ENCODE results near the gene VAMP1.
"Not testable (repeated sequence)": the region's sequence is repeated elsewhere in the genome, so short reads cannot be mapped to it uniquely, and the experiment has no call there.

VAMP1 gene

DNA sequence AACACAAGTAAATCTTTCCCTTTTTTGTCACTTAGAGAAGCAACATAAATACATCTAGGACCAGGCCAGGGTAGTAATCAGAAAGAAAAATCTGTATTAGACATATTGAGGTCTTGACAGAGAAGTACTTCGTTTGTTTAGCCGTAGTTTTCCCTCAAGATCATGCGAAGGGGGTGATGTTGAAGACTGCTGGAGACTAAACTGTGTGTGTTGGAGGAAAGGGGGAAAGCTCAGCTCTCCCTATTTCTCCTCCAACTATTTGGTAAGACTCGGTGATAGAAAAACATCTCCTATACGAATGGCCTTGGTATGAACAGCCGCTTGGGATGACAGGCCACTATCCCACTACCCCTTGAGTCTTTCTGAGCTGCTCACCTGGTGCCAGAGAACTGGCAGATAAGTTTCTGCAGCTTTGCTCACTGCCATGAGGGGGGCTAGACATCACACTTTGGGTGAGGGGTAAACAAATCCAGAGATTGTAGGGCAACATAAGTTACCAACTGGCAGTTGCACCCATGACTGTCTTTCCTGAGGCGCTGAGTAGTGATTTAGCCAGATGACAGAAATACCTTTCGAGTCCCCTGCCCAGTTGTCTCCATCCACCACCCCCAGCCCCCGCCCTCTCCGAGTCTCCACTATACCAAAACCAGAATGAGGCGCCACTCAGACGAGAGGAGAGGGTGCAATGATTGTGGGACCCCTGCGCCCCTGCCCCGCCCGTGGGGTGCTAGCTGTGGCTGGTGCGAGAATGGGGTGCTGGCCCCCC is 685 bp downstream of the VAMP1 start:
- in situ Hi-C loops (cut with HindIII; ENCODE audit: low sequenced_read_pairs): no loop called here

DNA sequence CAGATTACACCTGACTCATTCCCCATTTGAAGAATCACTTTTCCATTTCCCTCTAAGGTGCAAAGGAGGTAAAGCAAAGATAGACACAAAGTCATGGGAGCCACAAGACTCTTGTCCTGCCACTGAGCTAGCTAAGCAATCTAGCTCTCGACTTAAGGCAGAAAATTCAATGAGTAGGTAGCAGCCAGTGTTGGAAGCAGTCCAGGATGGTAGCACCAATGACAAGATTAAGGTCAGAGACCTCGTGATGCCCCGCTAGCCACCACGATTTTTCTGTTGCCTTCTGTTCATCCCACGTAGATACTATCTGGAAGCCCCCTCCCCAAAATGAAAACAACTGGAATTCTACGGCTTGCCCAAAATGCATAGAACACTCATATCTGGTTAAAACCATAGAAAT is 1.4 kb downstream of the VAMP1 start:
- in situ Hi-C loops (cut with HindIII; ENCODE audit: low sequenced_read_pairs): no loop called here

DNA sequence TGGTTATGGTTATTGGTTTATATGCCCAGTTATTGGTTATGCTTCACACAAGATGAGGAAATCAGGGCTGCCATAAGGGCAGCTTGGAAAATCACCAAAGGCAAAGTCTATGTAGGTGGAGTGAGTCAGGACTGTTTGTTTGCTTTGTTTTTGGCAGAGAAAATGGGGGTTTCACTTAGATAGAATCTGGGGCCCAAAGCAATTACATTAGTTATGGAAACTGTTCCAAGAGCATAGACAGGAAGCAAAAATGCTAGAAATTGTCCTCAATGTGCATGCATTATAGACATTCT is 2.2 kb downstream of the VAMP1 start:
- in situ Hi-C loops (cut with HindIII; ENCODE audit: low sequenced_read_pairs): no loop called here

DNA sequence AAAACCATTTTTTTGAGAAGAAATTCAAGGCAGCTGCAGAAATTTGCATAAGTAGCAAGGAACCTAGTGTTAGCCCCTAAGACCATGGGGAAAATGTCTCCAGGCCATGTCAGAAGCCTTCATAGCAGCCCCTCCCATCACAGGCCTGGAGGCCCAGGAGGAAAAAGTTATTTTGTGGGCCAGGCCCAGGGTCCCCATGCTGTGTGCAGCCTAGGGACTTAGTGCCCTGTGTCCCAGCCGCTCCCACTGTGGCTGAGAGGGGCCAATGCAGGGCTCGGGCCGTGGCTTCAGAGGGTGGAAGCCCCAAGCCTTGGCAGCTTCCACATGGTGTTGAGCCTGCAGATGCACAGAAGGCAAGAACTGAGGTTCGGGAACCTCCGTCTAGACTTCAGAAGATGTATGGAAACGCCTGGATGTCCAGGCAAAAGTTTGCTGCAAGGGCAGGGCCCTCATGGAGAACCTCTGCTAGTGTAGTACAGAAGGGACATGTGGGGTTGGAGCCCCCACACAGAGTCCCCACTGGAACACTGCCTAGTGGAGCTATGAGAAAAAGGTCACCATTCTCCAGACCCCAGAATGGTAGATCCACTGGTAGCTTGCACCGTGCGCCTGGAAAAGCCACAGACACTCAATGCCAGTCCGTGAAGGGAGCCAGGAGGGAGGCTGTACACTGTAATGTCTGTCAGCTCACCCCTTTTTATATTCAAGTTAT is 2.8 kb downstream of the VAMP1 start:
- in situ Hi-C loops (cut with HindIII; ENCODE audit: low sequenced_read_pairs): not testable (repeated sequence)

DNA sequence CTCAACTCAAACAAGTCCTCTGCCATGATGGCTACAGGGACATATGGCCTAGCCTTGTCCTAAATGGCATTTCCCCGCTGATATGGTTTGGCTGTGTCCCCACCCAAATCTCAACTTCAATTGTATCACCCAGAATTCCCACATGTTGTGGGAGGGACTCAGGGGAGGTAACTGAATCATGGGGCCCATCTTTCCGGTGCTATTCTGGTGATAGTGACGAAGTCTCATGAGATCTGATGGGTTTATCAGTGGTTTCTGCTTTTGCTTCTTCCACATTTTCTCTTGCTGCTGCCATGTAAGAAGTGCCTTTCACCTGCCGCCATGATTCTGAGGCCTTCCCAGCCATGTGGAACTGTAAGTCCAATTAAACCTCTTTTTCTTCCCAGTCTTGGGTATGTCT is 3.7 kb downstream of the VAMP1 start:
- in situ Hi-C loops (cut with HindIII; ENCODE audit: low sequenced_read_pairs): not testable (repeated sequence)

DNA sequence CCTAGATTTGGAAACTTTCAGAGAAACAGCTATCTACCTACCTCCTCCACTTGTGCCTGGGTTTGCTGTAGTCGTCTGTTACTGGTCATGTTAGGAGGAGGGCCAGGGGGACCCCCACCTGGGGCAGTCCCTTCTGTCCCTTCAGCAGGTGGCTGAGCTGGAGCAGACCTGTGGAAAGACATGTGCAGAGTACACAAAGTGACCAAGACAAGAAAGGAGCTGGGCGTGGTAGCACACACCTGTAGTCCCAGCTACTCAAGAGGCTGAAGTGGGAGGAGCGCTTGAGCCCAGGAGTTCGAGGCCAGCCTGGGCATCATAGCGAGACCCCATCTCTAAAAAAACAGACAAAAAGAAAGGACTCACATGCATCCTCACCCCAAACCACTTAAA is 4.3 kb downstream of the VAMP1 start:
- in situ Hi-C loops (cut with HindIII; ENCODE audit: low sequenced_read_pairs): no loop called here

DNA sequence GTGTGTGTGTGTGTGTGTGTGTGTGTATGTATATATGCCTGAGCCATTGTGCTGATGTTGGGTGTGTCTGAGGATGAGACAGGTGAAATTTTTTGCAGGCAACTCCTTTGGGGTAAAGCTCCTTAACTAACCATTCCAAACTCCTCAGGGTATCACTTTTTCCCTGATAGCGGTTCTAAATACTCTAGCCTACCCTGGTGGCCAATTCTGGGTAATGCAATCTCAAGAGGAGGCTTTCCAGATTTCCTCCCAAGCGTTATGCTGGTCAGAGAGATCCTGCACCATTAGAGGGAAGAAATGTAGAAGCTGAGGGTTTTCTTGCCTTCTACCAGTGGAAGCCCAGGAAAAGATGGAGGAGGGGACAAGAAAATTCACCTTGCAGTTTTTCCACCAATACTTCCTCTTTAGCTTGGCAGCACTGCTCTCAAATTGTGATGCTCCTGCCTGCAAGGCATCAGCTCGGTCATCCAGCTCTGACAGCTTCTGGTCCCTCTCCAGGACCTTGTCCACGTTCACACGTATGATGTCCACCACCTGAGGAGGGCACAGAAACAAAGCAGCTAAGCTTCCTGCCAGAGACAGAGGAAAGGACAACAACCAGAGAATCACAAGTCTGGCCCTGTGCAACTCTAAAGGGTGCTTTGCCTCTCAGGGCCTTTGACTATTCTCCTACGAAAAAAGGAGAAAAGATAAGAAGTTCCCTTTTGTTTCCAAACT is 4.9 kb downstream of the VAMP1 start:
- in situ Hi-C loops (cut with HindIII; ENCODE audit: low sequenced_read_pairs): no loop called here

DNA sequence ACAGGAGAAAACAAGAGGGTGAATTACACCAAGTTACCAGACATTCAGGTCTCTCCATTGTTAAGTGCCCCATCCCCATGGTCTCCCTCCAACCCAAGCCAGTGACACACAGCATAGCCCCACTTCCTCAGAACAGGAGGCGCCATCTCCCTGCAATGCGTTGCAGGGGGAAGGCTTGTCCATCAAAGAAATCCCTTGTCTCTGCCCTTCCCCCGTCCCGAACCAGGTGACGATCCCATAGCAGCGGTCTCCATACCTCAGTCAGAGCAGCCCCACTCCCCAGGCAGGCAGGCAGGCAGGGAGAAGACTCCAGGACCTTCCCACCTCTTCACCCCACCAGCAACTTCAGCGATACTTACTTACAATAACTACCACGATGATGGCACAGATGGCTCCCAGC is 5.9 kb downstream of the VAMP1 start:
- in situ Hi-C loops (cut with HindIII; ENCODE audit: low sequenced_read_pairs): no loop called here

DNA sequence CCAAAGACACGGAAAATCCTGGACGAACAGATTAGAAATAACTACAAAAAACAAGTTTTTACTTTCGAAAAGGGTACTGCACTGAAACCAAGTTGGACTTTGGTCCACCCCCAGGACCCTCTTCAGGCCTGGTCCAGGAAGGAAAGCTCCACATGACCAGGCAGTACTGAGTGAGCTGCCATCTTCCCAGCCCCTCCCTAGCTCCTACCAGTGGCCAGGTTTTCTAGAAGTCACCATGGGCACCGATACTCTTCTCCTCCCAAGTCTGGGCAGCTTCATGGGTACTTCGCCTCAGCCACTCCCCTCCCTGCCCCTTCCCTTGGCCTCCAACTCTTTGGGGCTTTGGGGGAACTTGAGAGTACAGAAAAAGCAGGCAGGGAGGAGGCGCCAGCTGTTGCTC is 6.6 kb downstream of the VAMP1 start:
- in situ Hi-C loops (cut with HindIII; ENCODE audit: low sequenced_read_pairs): no loop called here

DNA sequence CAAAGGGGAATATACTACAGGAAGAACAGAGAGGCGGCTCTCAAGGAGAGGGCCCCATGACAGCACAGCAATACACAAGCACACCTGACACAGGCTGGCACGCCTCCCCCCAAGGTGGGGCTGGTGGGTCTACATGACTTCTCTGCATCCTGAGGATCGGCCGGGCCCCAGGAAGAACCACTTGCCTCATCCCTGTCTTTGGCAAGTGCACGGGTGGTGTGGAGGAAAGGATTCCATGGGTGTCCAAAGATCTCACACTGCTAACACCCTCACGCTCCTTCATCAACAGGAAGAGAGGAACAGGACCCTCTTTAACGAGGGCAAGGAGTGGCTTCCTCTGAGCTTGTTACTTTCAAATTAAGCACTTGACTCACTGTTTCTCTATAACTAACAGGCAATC is 7.3 kb downstream of the VAMP1 start:
- in situ Hi-C loops (cut with HindIII; ENCODE audit: low sequenced_read_pairs): no loop called here

DNA sequence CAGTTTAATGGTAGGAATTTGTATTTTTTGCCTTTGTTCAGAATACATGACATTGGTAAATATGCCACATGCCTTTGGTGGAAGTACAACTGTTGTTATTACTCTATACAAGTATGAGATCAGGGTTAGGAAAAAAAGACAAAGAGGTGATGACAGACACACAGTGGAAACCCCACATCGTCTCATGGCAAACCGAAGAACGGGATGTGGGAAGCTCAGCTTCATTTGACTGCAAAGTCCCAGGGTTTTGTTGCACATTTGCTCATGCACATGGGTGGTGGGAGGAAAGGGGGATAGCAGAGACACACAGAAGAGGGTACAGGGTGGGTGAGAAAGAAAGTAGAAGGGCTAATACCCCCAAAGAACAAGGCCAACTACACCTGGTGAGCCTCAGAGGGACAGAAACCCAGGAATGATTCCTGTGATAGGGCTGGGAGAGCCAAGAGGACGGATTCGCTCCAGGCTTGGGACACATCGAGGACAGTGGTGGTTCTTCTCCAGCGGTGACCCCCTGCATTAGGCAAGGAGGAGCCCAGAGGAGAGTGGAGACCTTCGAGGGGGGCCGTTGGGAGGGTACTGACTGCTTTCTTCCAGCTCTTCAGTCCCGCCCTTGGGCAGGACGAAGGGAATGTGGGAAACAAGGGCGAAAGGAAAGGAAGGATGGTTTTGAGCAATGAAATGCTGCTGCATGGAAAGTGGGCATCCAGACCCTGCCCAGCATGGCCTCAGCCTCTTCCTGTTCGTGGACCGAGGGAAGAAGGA is 8.1 kb downstream of the VAMP1 start:
- in situ Hi-C loops (cut with HindIII; ENCODE audit: low sequenced_read_pairs): no loop called here

DNA sequence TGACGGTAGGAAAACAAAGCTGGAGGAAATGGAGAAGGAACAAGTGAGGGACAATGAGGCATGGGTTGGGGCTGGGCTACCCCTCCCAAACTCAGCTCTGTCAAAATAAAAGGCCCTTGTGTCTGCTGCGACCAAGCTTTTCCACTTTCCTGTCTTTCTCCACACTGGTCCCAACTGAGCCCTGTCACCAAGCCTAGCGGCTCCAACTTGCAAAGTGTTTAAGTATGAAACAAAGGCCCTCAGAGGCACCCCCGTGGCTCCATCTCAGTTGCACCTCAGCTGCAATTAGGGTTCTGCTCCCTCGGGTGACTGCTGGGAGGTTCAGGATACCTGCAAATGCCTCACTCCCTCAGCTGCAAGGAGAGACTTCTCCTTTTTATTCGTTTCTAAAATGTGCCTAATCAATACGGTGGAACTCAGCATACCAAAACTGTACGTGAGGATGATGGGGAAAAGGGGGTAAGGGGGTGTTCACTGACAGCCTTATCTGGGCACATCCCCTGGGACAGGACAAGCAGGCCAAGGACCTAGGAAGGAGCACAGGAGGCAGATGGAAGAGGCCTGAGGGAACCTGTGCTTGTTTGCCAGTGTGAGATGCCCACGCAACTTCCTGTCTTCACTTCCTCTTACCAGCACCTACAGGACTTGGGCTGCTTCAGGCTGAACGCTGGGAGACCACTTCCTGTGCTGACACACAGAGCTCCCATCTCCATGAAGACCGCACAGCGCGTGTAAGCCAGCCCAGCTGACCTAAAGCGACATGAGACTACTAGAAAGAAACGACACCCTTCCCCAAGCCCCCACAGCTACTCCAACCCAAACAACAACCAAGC is 8.9 kb downstream of the VAMP1 start:
- in situ Hi-C loops (cut with HindIII; ENCODE audit: low sequenced_read_pairs): no loop called here

DNA sequence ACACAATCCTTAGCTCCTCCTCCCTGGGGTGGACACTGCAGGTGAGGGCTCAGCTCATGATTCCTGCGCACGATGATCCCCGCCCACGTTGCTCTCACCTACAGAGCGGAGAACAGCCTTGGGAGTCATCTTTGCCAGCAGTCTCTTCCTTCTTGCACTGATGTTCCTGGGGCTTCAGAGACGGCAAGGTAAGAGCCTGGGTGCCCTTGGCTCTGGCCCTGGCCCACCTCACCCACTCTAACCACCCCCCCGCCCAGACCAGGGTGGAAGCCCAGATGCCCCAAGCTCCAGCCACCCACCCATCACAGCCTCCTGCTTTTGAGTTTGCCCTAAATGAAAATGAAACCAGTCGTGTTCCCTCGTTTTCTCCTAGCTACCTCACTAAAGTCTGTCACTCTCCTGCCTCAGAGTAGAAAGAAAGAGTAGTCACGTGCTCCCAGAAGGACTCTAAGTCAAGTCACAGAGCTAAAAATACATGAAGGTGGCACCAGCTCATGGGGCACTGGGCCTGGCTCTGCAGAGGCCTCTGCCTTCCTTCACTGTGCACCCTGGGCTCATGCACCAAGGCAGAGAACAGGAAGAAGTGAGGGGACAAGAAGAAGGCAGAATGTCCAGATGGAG is 9.6 kb downstream of the VAMP1 start:
- in situ Hi-C loops (cut with HindIII; ENCODE audit: low sequenced_read_pairs): no loop called here

DNA sequence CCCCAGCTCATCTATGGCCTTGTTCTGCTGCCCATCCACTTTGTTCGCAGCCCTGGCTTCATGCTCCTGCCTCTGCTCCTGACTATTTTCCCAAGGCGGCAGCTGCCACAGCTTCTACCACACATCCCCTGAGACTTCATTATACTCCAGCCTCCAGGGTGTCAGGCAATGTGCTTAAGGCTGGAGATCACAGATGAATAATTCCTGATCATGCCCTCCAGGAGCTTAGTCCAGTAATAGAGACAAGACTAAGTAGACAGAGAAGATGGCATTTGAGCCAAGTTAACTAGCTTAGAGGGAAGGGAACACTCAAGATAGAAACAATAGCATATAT is 11.5 kb downstream of the VAMP1 start:
- in situ Hi-C loops (cut with HindIII; ENCODE audit: low sequenced_read_pairs): no loop called here

DNA sequence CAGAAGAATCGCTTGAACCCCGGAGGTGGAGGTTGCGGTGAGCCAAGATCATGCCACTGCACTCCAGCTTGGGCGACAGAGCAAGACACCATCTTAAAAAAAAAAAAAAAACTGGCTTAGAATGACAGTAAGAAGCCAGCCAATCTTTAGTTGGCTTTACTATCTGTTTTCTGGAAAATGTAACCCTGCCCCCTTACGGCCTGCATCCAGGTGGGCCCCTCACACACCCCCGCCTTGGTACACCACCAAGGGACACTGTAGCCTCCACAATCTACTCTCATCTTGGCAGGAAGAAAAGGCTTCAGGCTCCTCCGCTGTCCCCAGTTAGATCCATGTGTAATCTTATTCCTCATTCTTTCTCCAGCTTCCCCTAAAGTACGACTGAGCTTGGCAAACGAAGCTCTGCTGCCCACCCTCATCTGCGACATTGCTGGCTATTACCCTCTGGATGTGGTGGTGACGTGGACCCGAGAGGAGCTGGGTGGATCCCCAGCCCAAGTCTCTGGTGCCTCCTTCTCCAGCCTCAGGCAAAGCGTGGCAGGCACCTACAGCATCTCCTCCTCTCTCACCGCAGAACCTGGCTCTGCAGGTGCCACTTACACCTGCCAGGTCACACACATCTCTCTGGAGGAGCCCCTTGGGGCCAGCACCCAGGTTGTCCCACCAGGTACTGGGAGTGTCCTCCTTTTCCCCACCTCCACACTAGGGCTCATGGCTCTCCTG is 12.0 kb downstream of the VAMP1 start:
- in situ Hi-C loops (cut with HindIII; ENCODE audit: low sequenced_read_pairs): no loop called here

DNA sequence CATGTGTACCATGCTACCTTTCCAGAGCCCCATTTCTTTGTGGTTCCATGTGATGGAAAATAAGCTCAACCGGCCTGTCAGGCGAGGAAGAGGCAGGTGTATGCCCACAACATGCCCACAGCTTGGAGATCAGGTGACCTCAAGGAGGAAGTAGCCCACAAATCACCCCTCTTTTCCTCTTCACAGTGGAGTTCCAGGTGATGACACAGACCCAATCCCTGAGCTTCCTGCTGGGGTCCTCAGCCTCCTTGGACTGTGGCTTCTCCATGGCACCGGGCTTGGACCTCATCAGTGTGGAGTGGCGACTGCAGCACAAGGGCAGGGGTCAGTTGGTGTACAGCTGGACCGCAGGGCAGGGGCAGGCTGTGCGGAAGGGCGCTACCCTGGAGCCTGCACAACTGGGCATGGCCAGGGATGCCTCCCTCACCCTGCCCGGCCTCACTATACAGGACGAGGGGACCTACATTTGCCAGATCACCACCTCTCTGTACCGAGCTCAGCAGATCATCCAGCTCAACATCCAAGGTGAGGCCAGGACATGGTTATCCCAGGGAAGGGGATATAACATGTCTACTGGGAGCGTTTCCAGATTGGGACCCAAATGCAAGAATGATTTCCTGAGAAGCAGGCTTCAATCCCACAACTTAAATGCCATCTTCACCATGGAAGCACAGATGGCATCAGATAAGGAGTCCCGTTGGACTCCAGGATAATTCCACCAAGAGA is 13.1 kb downstream of the VAMP1 start:
- in situ Hi-C loops (cut with HindIII; ENCODE audit: low sequenced_read_pairs): no loop called here

DNA sequence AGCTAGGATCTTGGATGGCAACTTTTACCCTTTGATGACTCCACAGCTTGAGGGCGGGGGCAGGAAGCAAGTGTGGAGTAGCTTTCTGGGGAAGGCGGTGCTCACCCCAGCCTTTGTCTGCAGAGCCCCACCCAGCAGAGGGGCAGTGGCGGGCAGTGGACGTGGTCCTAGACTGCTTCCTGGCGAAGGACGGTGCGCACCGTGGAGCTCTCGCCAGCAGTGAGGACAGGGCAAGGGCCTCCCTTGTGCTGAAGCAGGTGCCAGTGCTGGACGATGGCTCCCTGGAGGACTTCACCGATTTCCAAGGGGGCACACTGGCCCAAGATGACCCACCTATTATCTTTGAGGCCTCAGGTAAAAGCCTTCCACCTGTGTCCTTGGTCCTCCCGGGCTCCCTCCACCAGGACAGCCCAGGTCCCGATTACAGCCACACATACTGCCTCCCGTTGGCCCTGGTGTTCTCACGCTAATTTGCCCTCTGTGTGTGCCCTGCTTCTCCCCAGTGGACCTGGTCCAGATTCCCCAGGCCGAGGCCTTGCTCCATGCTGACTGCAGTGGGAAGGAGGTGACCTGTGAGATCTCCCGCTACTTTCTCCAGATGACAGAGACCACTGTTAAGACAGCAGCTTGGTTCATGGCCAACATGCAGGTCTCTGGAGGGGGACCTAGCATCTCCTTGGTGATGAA is 17.4 kb downstream of the VAMP1 start:
- in situ Hi-C loops (cut with HindIII; ENCODE audit: low sequenced_read_pairs): no loop called here

DNA sequence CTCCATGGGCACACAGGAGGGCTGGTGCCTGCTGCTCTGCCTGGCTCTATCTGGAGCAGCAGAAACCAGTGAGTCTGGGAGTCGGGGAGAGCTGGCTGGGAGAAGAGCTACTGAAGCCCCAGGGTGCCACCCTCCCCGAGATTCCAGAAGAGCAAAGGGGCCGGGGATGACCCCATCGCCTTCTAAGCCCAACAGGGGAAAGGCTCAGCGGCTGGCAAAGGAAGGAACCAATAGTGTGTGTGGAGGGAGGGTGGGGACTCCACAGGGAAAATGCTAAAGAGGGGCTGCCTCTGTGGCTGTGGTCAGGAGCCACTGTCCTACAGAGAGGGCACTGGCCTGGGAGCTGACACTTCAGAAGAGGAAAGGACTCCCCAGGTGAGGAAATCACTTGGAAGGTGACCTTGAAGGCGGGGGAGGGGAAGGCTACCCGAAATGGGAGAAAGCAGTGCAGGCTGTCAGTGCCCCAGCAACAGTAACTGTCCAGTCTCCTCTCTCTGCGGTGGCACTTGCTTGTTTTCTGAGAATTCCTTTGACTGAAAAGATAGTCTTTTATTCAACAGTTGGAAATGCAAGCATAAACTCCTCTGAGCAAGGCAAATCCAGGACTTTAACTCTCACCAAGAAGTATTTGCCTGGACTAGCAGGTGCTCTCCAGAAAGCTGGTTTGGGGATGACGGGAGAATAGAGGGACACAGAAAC is 18.1 kb downstream of the VAMP1 start:
- in situ Hi-C loops (cut with HindIII; ENCODE audit: low sequenced_read_pairs): no loop called here
